H9 (cell line): ENCODE results near the gene UNC5A. TPM values are rescaled to one million over a fixed set of nuclear protein-coding genes. Genes with fewer than 3 reads are reported as not detected.

ENCODE experiments used
- DNase-seq: peaks from one replicate; pipeline ENCODE4 v3.0.0-alpha.2; 2017
- H2AFZ ChIP-seq: one replicate; pipeline ENCODE4 v1.6.1; 2013; ENCODE audit warnings: mild to moderate bottlenecking, low read length, control low read depth, moderate library complexity
- H2AK5ac ChIP-seq: 2 replicates; pipeline ENCODE4 v1.6.1; 2013; ENCODE audit warnings: low read length, control low read depth, mixed read lengths; ENCODE audit not compliant: insufficient read length
- H2BK120ac ChIP-seq: one replicate; pipeline ENCODE4 v1.6.1; 2013; ENCODE audit warnings: low read depth, mild to moderate bottlenecking, low read length, control low read depth, inconsistent platforms; ENCODE audit not compliant: poor library complexity, severe bottlenecking
- H2BK12ac ChIP-seq: 2 replicates; pipeline ENCODE4 v1.6.1; 2013; ENCODE audit warnings: low read length, control low read depth, mixed read lengths, low read depth; ENCODE audit not compliant: insufficient read length
- H2BK15ac ChIP-seq: 2 replicates; pipeline ENCODE4 v1.6.1; 2013; ENCODE audit warnings: low read depth, low read length, control low read depth
- H2BK20ac ChIP-seq: one replicate; pipeline ENCODE4 v1.6.1; 2013; ENCODE audit warnings: low read depth, mild to moderate bottlenecking, low read length, control low read depth, inconsistent platforms; ENCODE audit not compliant: poor library complexity, severe bottlenecking
- H2BK5ac ChIP-seq: 2 replicates; pipeline ENCODE4 v1.6.1; 2013; ENCODE audit warnings: low read length, control low read depth, mixed read lengths; ENCODE audit not compliant: insufficient read length
- H3K14ac ChIP-seq: 2 replicates; pipeline ENCODE4 v1.6.1; 2013; ENCODE audit warnings: low read length, control low read depth; ENCODE audit not compliant: insufficient read depth
- H3K18ac ChIP-seq: 2 replicates; pipeline ENCODE4 v1.6.1; 2013; ENCODE audit warnings: low read depth, mild to moderate bottlenecking, mixed read lengths, low read length, control low read depth; ENCODE audit not compliant: insufficient read length
- H3K23ac ChIP-seq: 2 replicates; pipeline ENCODE4 v1.6.1; 2013; ENCODE audit warnings: low read length, control low read depth, mixed read lengths, low read depth; ENCODE audit not compliant: insufficient read length
- H3K23me2 ChIP-seq: 2 replicates; pipeline ENCODE4 v1.6.1; 2013; ENCODE audit warnings: low read depth, mild to moderate bottlenecking, mixed read lengths, low read length, control low read depth; ENCODE audit not compliant: insufficient read length, poor library complexity, severe bottlenecking
- H3K27ac ChIP-seq: 2 replicates; pipeline ENCODE4 v1.5.1; 2013; ENCODE audit warnings: low read length, control low read depth, mixed read lengths, low read depth; ENCODE audit not compliant: insufficient read length
- H3K27me3 ChIP-seq: 2 replicates; pipeline ENCODE4 v1.6.1; 2013; ENCODE audit warnings: low read length, control low read depth, inconsistent platforms; ENCODE audit not compliant: insufficient read depth
- H3K4ac ChIP-seq: 2 replicates; pipeline ENCODE4 v1.6.1; 2013; ENCODE audit warnings: low read depth, mild to moderate bottlenecking, control low read depth, inconsistent platforms, low read length, moderate library complexity
- H3K4me1 ChIP-seq: 2 replicates; pipeline ENCODE4 v1.6.1; 2013; ENCODE audit warnings: low read length, control low read depth, inconsistent platforms; ENCODE audit not compliant: insufficient read depth
- H3K4me2 ChIP-seq: 2 replicates; pipeline ENCODE4 v1.6.1; 2013; ENCODE audit warnings: low read length, control low read depth, mixed read lengths; ENCODE audit not compliant: insufficient read length, insufficient read depth
- H3K56ac ChIP-seq: 2 replicates; pipeline ENCODE4 v1.6.1; 2013; ENCODE audit warnings: low read depth, mild to moderate bottlenecking, mixed read lengths, low read length, control low read depth; ENCODE audit not compliant: insufficient read length
- H3K79me1 ChIP-seq: 2 replicates; pipeline ENCODE4 v1.6.1; 2013; ENCODE audit warnings: low read depth, mild to moderate bottlenecking, moderate library complexity, low read length, control low read depth, inconsistent platforms; ENCODE audit not compliant: insufficient read depth, poor library complexity, severe bottlenecking
- H3K79me2 ChIP-seq: 2 replicates; pipeline ENCODE4 v1.6.1; 2013; ENCODE audit warnings: low read length, control low read depth, inconsistent platforms; ENCODE audit not compliant: insufficient read depth
- H3K9ac ChIP-seq: 2 replicates; pipeline ENCODE4 v1.6.1; 2013; ENCODE audit warnings: low read length, control low read depth, mixed read lengths; ENCODE audit not compliant: insufficient read length; ENCODE audit errors: extremely low read depth
- H3K9me3 ChIP-seq: one replicate; pipeline ENCODE4 v1.6.1; 2013; ENCODE audit warnings: low read depth, low read length, inconsistent platforms; ENCODE audit not compliant: control insufficient read depth
- H3T11ph ChIP-seq: one replicate; pipeline ENCODE4 v1.6.1; 2013; ENCODE audit warnings: mild to moderate bottlenecking, low read length, control low read depth, inconsistent platforms
- H4K20me1 ChIP-seq: one replicate; pipeline ENCODE4 v1.6.1; 2013; ENCODE audit not compliant: control insufficient read depth, insufficient read length, insufficient read depth
- H4K5ac ChIP-seq: 2 replicates; pipeline ENCODE4 v1.6.1; 2013; ENCODE audit warnings: low read depth, mild to moderate bottlenecking, mixed read lengths, low read length, control low read depth; ENCODE audit not compliant: insufficient read length
- H4K8ac ChIP-seq: replicated peaks from 2 replicates; pipeline ENCODE4 v1.6.1; 2013; ENCODE audit warnings: low read length, control low read depth, mixed read lengths, low read depth; ENCODE audit not compliant: insufficient read length
- H4K91ac ChIP-seq: 2 replicates; pipeline ENCODE4 v1.6.1; 2013; ENCODE audit warnings: low read depth, mild to moderate bottlenecking, moderate library complexity, mixed read lengths, low read length, control low read depth; ENCODE audit not compliant: insufficient read length
- H3K27ac Mint-ChIP-seq, 3 experiments: 2 replicates in 2 of 3; 3 replicates in 1 of 3; pipeline ENCODE4 v1.8.0; 2020 to 2021; ENCODE audit warnings: mixed read lengths in 3 of 3, mild to moderate bottlenecking in 1 of 3, moderate library complexity in 1 of 3
- H3K27me3 Mint-ChIP-seq: 2 replicates; pipeline ENCODE4 v1.8.0; 2021; ENCODE audit warnings: low read depth, mild to moderate bottlenecking, moderate library complexity, mixed read lengths
- H3K36me3 Mint-ChIP-seq, 3 experiments: 2 replicates in 2 of 3; 3 replicates in 1 of 3; pipeline ENCODE4 v1.8.0; 2020 to 2021; ENCODE audit warnings: low read depth in 3 of 3, mixed read lengths in 3 of 3; ENCODE audit not compliant: insufficient read depth in 1 of 3
- H3K4me1 Mint-ChIP-seq, 2 experiments: 2 replicates each; pipeline ENCODE4 v1.8.0; 2020; ENCODE audit warnings: mixed read lengths in 2 of 2
- H3K4me3 Mint-ChIP-seq, 2 experiments: 2 replicates in 1 of 2; 3 replicates in 1 of 2; pipeline ENCODE4 v1.8.0; 2020 to 2021; ENCODE audit warnings: mild to moderate bottlenecking in 2 of 2, mixed read lengths in 2 of 2, moderate library complexity in 1 of 2
- H3K9me3 Mint-ChIP-seq, 2 experiments: 2 replicates in 1 of 2; 3 replicates in 1 of 2; pipeline ENCODE4 v1.8.0; 2020; ENCODE audit warnings: mild to moderate bottlenecking in 2 of 2, mixed read lengths in 2 of 2, moderate library complexity in 1 of 2
- WGBS: extraction: QIAGEN DNeasy Blood & Tissue Kit; methylation state at CpG from one replicate; pipeline ENCODE4 v1.1.7; 2013; ENCODE audit warnings: missing lambda C conversion rate, low lambda C conversion rate, mixed read lengths; ENCODE audit not compliant: insufficient read length; ENCODE audit errors: extremely low coverage; 5-methylcytosine and 5-hydroxymethylcytosine counted together
- total RNA-seq: library from RNA; stranded (reverse); gene quantifications from 2 replicates; pipeline ENCODE4 v1.2.1, GENCODE V29; 2021
- TF ChIP-seq, protein P1 (sequence below): fragments of 200-600 bp; sonication (generic); conservative IDR thresholded peaks from 3 replicates; pipeline ENCODE4 v1.8.0; 2021; ENCODE audit warnings: antibody characterized with exemption, mild to moderate bottlenecking

UNC5A gene
- total RNA-seq, 1 experiment from 2014 or later = 4.4 TPM

DNA sequence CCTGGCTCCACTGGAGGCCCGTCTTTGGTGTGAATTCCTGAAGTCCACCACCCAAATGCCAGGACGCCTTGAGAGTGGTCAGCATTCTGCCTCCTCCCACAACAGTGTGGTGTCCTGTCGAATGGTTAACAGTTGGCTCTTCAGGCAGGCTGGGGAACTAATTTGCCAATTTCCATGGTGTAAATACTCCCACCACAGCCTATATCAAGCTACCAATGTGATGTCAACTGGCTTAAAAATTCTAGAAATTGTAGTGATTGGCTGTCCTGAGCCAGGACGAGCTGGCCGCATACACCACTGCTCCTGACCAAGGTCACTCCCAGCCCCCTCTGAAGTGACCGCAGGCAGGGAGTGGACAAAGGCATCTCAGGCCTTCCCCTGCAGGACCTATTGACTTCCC, 11.1 kb downstream of the UNC5A start:
- no peaks in the 10 kb centered on the region; the same call in 1 of the 2 replicates for H3K4me1 ChIP-seq
- H4K8ac ChIP-seq = no peak overlapping the region
- H3K9me3 Mint-ChIP-seq = no peaks in the 10 kb centered on the region
- no peak overlapping the region for H2BK120ac ChIP-seq
- peaks cover 27% of the 10 kb centered on the region for H3K27me3 Mint-ChIP-seq
- no peak overlapping the region for H2AFZ ChIP-seq
- H4K20me1 ChIP-seq = no peaks in the 10 kb centered on the region
- H3K9ac ChIP-seq = no peak overlapping the region
- DNase-seq = no peak
- WGBS = no CpG with 5 or more reads among the region's 6 CpGs
- H3K4me3 Mint-ChIP-seq = no peak overlapping the region
- H3K18ac ChIP-seq = no peak overlapping the region
- no peak overlapping the region for H2BK20ac ChIP-seq
- H2BK15ac ChIP-seq = no peak overlapping the region
- no peak overlapping the region for H2AK5ac ChIP-seq
- H3K9me3 ChIP-seq = no peaks in the 10 kb centered on the region
- no peak overlapping the region for H2BK5ac ChIP-seq
- no peaks in the 10 kb centered on the region for H3K79me1 ChIP-seq
- H3K27ac ChIP-seq = no peak overlapping the region
- peaks cover 33 to 50% of the 10 kb centered on the region in 2 experiments for H3K4me1 Mint-ChIP-seq
- H3K27ac Mint-ChIP-seq = no peak overlapping the region
- H3K4ac ChIP-seq = no peak overlapping the region
- no peaks in the 10 kb centered on the region for H3K79me2 ChIP-seq
- no peak overlapping the region for H4K5ac ChIP-seq
- no peak overlapping the region for H2BK12ac ChIP-seq
- TF ChIP-seq, protein P1, sequence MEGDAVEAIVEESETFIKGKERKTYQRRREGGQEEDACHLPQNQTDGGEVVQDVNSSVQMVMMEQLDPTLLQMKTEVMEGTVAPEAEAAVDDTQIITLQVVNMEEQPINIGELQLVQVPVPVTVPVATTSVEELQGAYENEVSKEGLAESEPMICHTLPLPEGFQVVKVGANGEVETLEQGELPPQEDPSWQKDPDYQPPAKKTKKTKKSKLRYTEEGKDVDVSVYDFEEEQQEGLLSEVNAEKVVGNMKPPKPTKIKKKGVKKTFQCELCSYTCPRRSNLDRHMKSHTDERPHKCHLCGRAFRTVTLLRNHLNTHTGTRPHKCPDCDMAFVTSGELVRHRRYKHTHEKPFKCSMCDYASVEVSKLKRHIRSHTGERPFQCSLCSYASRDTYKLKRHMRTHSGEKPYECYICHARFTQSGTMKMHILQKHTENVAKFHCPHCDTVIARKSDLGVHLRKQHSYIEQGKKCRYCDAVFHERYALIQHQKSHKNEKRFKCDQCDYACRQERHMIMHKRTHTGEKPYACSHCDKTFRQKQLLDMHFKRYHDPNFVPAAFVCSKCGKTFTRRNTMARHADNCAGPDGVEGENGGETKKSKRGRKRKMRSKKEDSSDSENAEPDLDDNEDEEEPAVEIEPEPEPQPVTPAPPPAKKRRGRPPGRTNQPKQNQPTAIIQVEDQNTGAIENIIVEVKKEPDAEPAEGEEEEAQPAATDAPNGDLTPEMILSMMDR = no peak
- H3T11ph ChIP-seq = no peak overlapping the region
- H4K91ac ChIP-seq = no peak overlapping the region
- H3K27me3 ChIP-seq = no peaks in the 10 kb centered on the region; the same call in 1 of the 2 replicates
- H3K4me2 ChIP-seq = no peak overlapping the region
- no peak overlapping the region for H3K56ac ChIP-seq
- H3K23me2 ChIP-seq = peaks cover 5% of the 10 kb centered on the region
- H3K36me3 Mint-ChIP-seq = no peaks in the 10 kb centered on the region
- no peak overlapping the region for H3K23ac ChIP-seq
- no peak overlapping the region for H3K14ac ChIP-seq
